Measurements from ENCODE around the gene LARP4B. TPM values are rescaled to one million over a fixed set of nuclear protein-coding genes. Genes with fewer than 3 reads are reported as not detected.

Gene LARP4B
- total and polyA plus RNA-seq, 4 donors = 5.5 to 20.4 (median 12.1) TPM

DNA sequence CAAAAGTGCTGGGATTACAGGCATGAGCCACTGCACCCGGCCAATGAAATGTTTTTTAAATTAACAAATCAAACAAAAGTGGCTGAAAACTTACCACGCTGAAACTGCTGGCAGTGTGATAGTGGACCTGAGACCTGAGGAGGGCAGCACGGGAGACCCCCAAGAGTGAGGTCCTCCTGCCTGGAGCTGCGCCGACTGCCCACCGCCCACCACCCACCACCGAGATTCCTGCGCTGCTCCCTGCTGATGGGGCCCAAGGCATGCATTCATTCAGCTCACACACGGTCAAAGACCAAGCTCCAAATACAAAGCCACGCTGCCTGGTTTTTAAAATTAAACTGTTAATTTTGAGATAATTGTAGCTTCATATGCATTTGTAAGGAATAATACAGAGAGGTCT is 16.4 kb upstream of the LARP4B start:
- H3K4me3 ChIP-seq (ENCODE audit: low read depth in 1 of 3, low read length in 3 of 3) = no peak overlapping the region
- no peaks in the 10 kb centered on the region for H3K4me1 ChIP-seq (ENCODE audit: control insufficient read depth in 4 of 4, insufficient read depth in 4 of 4, low read length in 3 of 4)
- H3K9ac ChIP-seq (ENCODE audit: low read depth in 1 of 2, low read length in 2 of 2) = no peak overlapping the region
- no peaks in the 10 kb centered on the region for H3K36me3 ChIP-seq (ENCODE audit: control insufficient read depth in 4 of 4, insufficient read depth in 3 of 4, low read depth in 1 of 4, low read length in 3 of 4)
- no peak for TF ChIP-seq NR2F2 (IDR thresholded peaks at IDR 0.05)
- no peak for TF ChIP-seq RAD21 (IDR thresholded peaks at IDR 0.05)
- no peak for TF ChIP-seq SP1 (IDR thresholded peaks at IDR 0.05)
- H3K9me3 ChIP-seq (ENCODE audit: control insufficient read depth in 4 of 4, low read length in 3 of 4) = no peaks in the 10 kb centered on the region
- H3K27me3 ChIP-seq (ENCODE audit: control insufficient read depth in 4 of 4, insufficient read depth in 4 of 4, low read length in 3 of 4) = no peaks in the 10 kb centered on the region
- no peak overlapping the region for H3K27ac ChIP-seq (ENCODE audit: low read depth in 1 of 2, low read length in 2 of 2)
- WGBS = 96% methylated on average over 10 of the region's 10 CpGs
- no peak for DNase-seq (ENCODE audit: low spot score)

DNA sequence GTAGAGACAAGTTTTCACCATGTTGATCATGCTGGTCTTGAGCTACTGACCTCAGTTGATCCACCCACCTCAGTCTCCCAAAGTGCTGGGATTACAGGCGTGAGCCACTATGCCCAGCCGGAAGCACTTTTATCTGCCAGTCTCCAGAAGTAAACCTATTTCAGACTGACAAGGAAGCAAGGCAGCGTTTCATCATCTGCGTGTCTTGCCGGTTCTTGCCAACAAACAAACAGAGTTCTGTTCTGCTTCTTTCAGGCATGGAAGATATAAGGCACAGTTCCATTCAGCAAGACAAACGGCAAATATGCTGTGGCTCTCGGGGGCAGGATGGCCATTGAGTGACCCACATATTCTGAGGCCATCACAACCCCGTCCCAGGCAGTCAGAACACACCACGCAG is 15.5 kb upstream of the LARP4B start:
- H3K4me1 ChIP-seq (ENCODE audit: control insufficient read depth in 4 of 4, insufficient read depth in 4 of 4, low read length in 3 of 4) = no peaks in the 10 kb centered on the region
- H3K27me3 ChIP-seq (ENCODE audit: control insufficient read depth in 4 of 4, insufficient read depth in 4 of 4, low read length in 3 of 4) = no peaks in the 10 kb centered on the region
- H3K27ac ChIP-seq (ENCODE audit: low read depth in 1 of 2, low read length in 2 of 2) = no peak overlapping the region
- H3K9me3 ChIP-seq (ENCODE audit: control insufficient read depth in 4 of 4, low read length in 3 of 4) = no peaks in the 10 kb centered on the region
- no peak overlapping the region for H3K4me3 ChIP-seq (ENCODE audit: low read depth in 1 of 3, low read length in 3 of 3)
- TF ChIP-seq CTCF (IDR thresholded peaks at IDR 0.05; ENCODE audit: low read depth, low read length, missing input control) (no peak), ZBTB33 (IDR thresholded peaks at IDR 0.05) (no peak), NR2F2 (IDR thresholded peaks at IDR 0.05) (no peak), HNF4A (conservative IDR thresholded peaks at IDR 0.05) (no peak), REST (IDR thresholded peaks at IDR 0.05) (no peak), GABPA (IDR thresholded peaks at IDR 0.05 in 1 of 2, conservative IDR thresholded peaks at IDR 0.05 in 1 of 2) (no peak), SP1 (IDR thresholded peaks at IDR 0.05) (no peak), ATF3 (IDR thresholded peaks at IDR 0.05) (no peak), YY1 (IDR thresholded peaks at IDR 0.05) (no peak), JUND (IDR thresholded peaks at IDR 0.05) (no peak), EGR1 (IDR thresholded peaks at IDR 0.05; ENCODE audit: low read depth in 2 of 2) (no peak), FOXA1 (IDR thresholded peaks at IDR 0.05) (no peak), RAD21 (IDR thresholded peaks at IDR 0.05) (no peak), HNF4G (IDR thresholded peaks at IDR 0.05) (no peak), RXRA (IDR thresholded peaks at IDR 0.05) (no peak)
- no peaks in the 10 kb centered on the region for H3K36me3 ChIP-seq (ENCODE audit: control insufficient read depth in 4 of 4, insufficient read depth in 3 of 4, low read depth in 1 of 4, low read length in 3 of 4)
- WGBS = 87% methylated on average over 9 of the region's 9 CpGs
- no peak overlapping the region for H3K9ac ChIP-seq (ENCODE audit: low read depth in 1 of 2, low read length in 2 of 2)
- DNase-seq (ENCODE audit: low spot score) = no peak
